BJ (cell line): ENCODE measurements around the gene WDR82. TPM values are rescaled to one million over a fixed set of nuclear protein-coding genes. Genes with fewer than 3 reads are reported as not detected.

Experiments used
- CTCF ChIA-PET: fragments of 350-600 bp; formaldehyde crosslinking; extraction: SDS; loops from one replicate; lab custom pipeline; 2021; ENCODE audit warnings: antibody characterized with exemption, inconsistent platforms; lab: Yijun Ruan, JAX
- POLR2A ChIA-PET: fragments of 300-600 bp; sonication (Branson Sonifier 250); formaldehyde crosslinking; extraction: SDS; loops from one replicate; lab custom pipeline; 2021; ENCODE audit warnings: antibody characterized with exemption; lab: Charles Lee
- DNase-seq: peaks from one replicate; pipeline ENCODE4 v3.0.0-alpha.2; 2011; ENCODE audit warnings: low read depth
- H3K27me3 ChIP-seq: 2 replicates; pipeline ENCODE4 v1.6.0; 2011; ENCODE audit warnings: low read length; ENCODE audit not compliant: control insufficient read depth, insufficient read depth
- H3K36me3 ChIP-seq: 2 replicates; pipeline ENCODE4 v1.5.1; 2011; ENCODE audit warnings: low read length; ENCODE audit not compliant: control insufficient read depth, insufficient read depth
- H3K4me3 ChIP-seq: 2 replicates; pipeline ENCODE4 v1.5.1; 2011; ENCODE audit warnings: low read depth, mild to moderate bottlenecking, control low read depth, low read length
- CTCF ChIP-seq: IDR thresholded peaks from 2 replicates; pipeline ENCODE4 v1.5.1; 2011; ENCODE audit warnings: low read depth, mild to moderate bottlenecking, control low read depth, inconsistent platforms, low read length, moderate library complexity; ENCODE audit not compliant: insufficient read depth
- polyA plus RNA-seq: library from polyadenylated mRNA; depleted of rRNA; stranded (reverse); fragments of >200 nt; gene quantifications from 2 replicates; pipeline ENCODE4 v1.2.3, GENCODE V29; 2011

Gene WDR82
- polyA plus RNA-seq, 1 experiment: 42.3 TPM

- CTCF ChIA-PET: no interaction called here
- POLR2A ChIA-PET: no interaction called here
Observed at GRCh38 chr3:52302426-52303145, 24.1 kb upstream of the WDR82 start.

DNA sequence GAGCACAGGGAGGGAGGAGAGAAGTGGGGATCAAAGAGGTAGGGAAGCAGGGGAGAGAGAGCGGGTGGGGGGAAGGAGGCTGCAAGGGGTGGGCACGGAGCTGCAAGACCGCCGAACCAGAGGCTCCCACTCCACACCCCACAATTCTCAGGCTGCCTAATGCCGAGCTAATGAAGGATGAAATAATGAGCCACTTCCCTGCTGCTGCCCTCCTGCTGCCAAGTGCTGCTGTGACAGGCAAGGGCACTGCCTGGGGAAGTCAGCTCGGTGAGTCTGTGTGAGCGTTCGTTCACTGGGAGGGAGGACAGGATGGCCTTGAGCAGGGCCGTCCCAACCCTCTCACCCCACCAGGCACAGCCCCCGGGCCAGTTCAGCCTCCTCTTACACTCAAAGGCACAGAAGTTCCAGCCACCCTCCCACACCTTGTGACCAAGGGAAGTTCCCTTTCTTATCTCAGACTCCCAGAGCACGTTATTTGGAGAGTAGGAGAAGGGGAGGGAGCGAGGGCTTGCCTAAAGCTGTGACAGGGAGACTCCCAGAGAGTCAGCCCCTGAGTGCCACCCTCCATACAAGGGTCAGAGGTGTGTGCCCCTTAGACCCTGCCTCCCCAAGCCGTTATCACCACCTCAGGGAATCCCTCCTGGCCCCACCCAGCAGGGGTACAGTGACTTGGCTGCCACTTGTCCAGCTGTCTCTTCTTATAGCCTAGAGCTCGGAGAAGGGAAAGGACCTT is 21.6 kb upstream of the WDR82 start:
- Histone ChIP-seq H3K4me3 (no peak overlapping the region), H3K36me3 (no peaks in the 10 kb centered on the region), H3K27me3 (no peaks in the 10 kb centered on the region)
- TF ChIP-seq CTCF: peak; percentile 41
- DNase-seq: no peak
- POLR2A ChIA-PET: no interaction called here
- CTCF ChIA-PET: interaction anchor here (0.6 to 4.1 kb wide), 5 partner anchors 11 to 773 kb away, joined by 3 to 23 read pairs (median 5); partner anchors contain the start of gene GLYCTK

More at GRCh38 chr3:52302426-52303145, 24.1 kb upstream of the WDR82 start:
- Histone ChIP-seq H3K4me3 (no peak overlapping the region), H3K27me3 (no peaks in the 10 kb centered on the region), H3K36me3 (no peaks in the 10 kb centered on the region)
- no peak for DNase-seq
- no peak for TF ChIP-seq CTCF

- no peak for TF ChIP-seq CTCF
- ChIA-PET CTCF (interaction anchor here (0.7 to 4.1 kb wide), 3 partner anchors 10 to 298 kb away, joined by 3 to 23 read pairs (median 11); partner anchors contain the start of gene GLYCTK), POLR2A (no interaction called here)
- no peak for DNase-seq
- Histone ChIP-seq H3K36me3 (peaks cover 1% of the 10 kb centered on the region; the same call in 1 of the 2 replicates), H3K4me3 (no peak overlapping the region), H3K27me3 (no peaks in the 10 kb centered on the region)
Observed at GRCh38 chr3:52299247-52299878, 20.9 kb upstream of the WDR82 start.

GRCh38 chr3:52298149-52299098 is 20.0 kb upstream of the WDR82 start:
- no peak for DNase-seq
- no peak overlapping the region for H3K4me3 ChIP-seq
- no peaks in the 10 kb centered on the region for H3K27me3 ChIP-seq
- no peak for TF ChIP-seq CTCF
- POLR2A ChIA-PET: no interaction called here
- CTCF ChIA-PET: interaction anchor here (3.1 to 4.1 kb wide), 2 partner anchors 10 to 41 kb away, joined by 11 to 23 read pairs; partner anchors contain the start of gene GLYCTK
- peaks cover 1% of the 10 kb centered on the region; the same call in 1 of the 2 replicates for H3K36me3 ChIP-seq
